IMR-90 (cell line): ENCODE data around the gene GIT1. TPM values are rescaled to one million over a fixed set of nuclear protein-coding genes. Genes with fewer than 3 reads are reported as not detected.

Experiments
- ATAC-seq: fragments of 200-7000 bp; cut with Tn5 transposase; 2 replicates; pipeline ENCODE4 v1.9.1; 2020; ENCODE audit warnings: low read depth, mild to moderate bottlenecking, moderate library complexity
- BruUV-seq: library from RNA; stranded (reverse); fragments of 400-500 nt; replicated peaks from 2 replicates; lab custom pipeline; 2021; lab: Mats Ljungman, UMichigan
- CTCF ChIA-PET: fragments of 300-600 bp; formaldehyde crosslinking; extraction: SDS; loops from one replicate; lab custom pipeline; 2021; ENCODE audit warnings: antibody characterized with exemption; lab: Yijun Ruan, JAX
- POLR2A ChIA-PET: fragments of 300-600 bp; sonication (Branson Sonifier 250); formaldehyde crosslinking; loops from one replicate; lab custom pipeline; 2022; ENCODE audit warnings: antibody characterized with exemption; ENCODE audit not compliant: unreplicated experiment; lab: Charles Lee
- DNase-seq: peaks from one replicate; pipeline ENCODE4 v3.0.0; 2013
- H2AFZ ChIP-seq: replicated peaks from 2 replicates; pipeline ENCODE3; 2013; ENCODE audit warnings: low read length, mild to moderate bottlenecking; ENCODE audit not compliant: poor library complexity
- H2AK5ac ChIP-seq: 2 replicates; pipeline ENCODE4 v1.6.1; 2013; ENCODE audit warnings: low read depth, low read length, inconsistent platforms
- H2AK9ac ChIP-seq: replicated peaks from 2 replicates; pipeline ENCODE3; 2013; ENCODE audit warnings: mild to moderate bottlenecking, low read depth, low read length, moderate library complexity; ENCODE audit not compliant: poor library complexity
- H2BK120ac ChIP-seq: 2 replicates; pipeline ENCODE4 v1.6.1; 2013; ENCODE audit warnings: low read depth, low read length, inconsistent platforms
- H2BK15ac ChIP-seq: 3 replicates; pipeline ENCODE4 v1.6.1; 2013; ENCODE audit warnings: low read depth, low read length, inconsistent platforms
- H2BK20ac ChIP-seq: 2 replicates; pipeline ENCODE4 v1.6.1; 2013; ENCODE audit warnings: low read depth, mild to moderate bottlenecking, inconsistent platforms, low read length, moderate library complexity
- H2BK5ac ChIP-seq: 2 replicates; pipeline ENCODE4 v1.6.1; 2013; ENCODE audit warnings: mild to moderate bottlenecking, low read depth, low read length, inconsistent platforms; ENCODE audit not compliant: poor library complexity, severe bottlenecking
- H3K14ac ChIP-seq: replicated peaks from 2 replicates; pipeline ENCODE4 v1.6.1; 2013; ENCODE audit warnings: low read depth, low read length, inconsistent platforms
- H3K18ac ChIP-seq: 2 replicates; pipeline ENCODE4 v1.6.1; 2013; ENCODE audit warnings: low read depth, low read length, control low read depth
- H3K23ac ChIP-seq: 2 replicates; pipeline ENCODE4 v1.6.1; 2013; ENCODE audit warnings: low read depth, low read length, inconsistent platforms
- H3K27ac ChIP-seq: 2 replicates; pipeline ENCODE4 v1.5.1; 2013; ENCODE audit warnings: mild to moderate bottlenecking, control low read depth, low read length; ENCODE audit not compliant: insufficient read depth
- H3K27me3 ChIP-seq: 2 replicates; pipeline ENCODE4 v1.6.1; 2013; ENCODE audit warnings: low read length; ENCODE audit not compliant: control insufficient read depth, insufficient read depth
- H3K36me3 ChIP-seq: 2 replicates; pipeline ENCODE4 v1.6.1; 2013; ENCODE audit warnings: low read length, mixed read lengths; ENCODE audit not compliant: control insufficient read depth, insufficient read depth
- H3K4ac ChIP-seq: 2 replicates; pipeline ENCODE4 v1.6.1; 2013; ENCODE audit warnings: low read depth, low read length, inconsistent platforms
- H3K4me1 ChIP-seq: 2 replicates; pipeline ENCODE4 v1.6.1; 2013; ENCODE audit warnings: low read length, mixed read lengths; ENCODE audit not compliant: control insufficient read depth, insufficient read depth
- H3K4me2 ChIP-seq: 2 replicates; pipeline ENCODE4 v1.6.1; 2013; ENCODE audit warnings: low read depth, mild to moderate bottlenecking, control low read depth, low read length, moderate library complexity
- H3K4me3 ChIP-seq: 2 replicates; pipeline ENCODE4 v1.5.1; 2013; ENCODE audit warnings: low read depth, mild to moderate bottlenecking, control low read depth, low read length, moderate library complexity; ENCODE audit not compliant: insufficient read depth
- H3K56ac ChIP-seq: 2 replicates; pipeline ENCODE4 v1.6.1; 2013; ENCODE audit warnings: low read length, inconsistent platforms; ENCODE audit not compliant: insufficient read depth; ENCODE audit errors: extremely low read depth
- H3K79me1 ChIP-seq, 2 experiments: 2 replicates each; pipeline ENCODE4 v1.6.1; 2013; ENCODE audit warnings: low read length in 2 of 2, inconsistent platforms in 1 of 2, low read depth in 1 of 2
- H3K9ac ChIP-seq: 2 replicates; pipeline ENCODE4 v1.6.1; 2013; ENCODE audit warnings: low read depth, low read length, control low read depth
- H3K9me1 ChIP-seq: 2 replicates; pipeline ENCODE4 v1.6.1; 2013; ENCODE audit warnings: low read length, inconsistent platforms; ENCODE audit not compliant: insufficient read depth
- H3K9me3 ChIP-seq: 2 replicates; pipeline ENCODE4 v1.6.1; 2013; ENCODE audit warnings: low read length; ENCODE audit not compliant: control insufficient read depth, insufficient read depth
- H4K20me1 ChIP-seq: 2 replicates; pipeline ENCODE4 v1.6.1; 2013; ENCODE audit warnings: low read length, inconsistent platforms; ENCODE audit not compliant: insufficient read depth
- H4K5ac ChIP-seq: 2 replicates; pipeline ENCODE4 v1.6.1; 2013; ENCODE audit warnings: mild to moderate bottlenecking, low read depth, low read length, control low read depth
- H4K8ac ChIP-seq, 2 experiments: 2 replicates each; pipeline ENCODE4 v1.6.1; 2013; ENCODE audit warnings: low read depth in 2 of 2, low read length in 2 of 2, control low read depth in 1 of 2, inconsistent platforms in 1 of 2
- H4K91ac ChIP-seq: 2 replicates; pipeline ENCODE4 v1.6.1; 2013; ENCODE audit warnings: low read depth, low read length, inconsistent platforms; ENCODE audit not compliant: insufficient read depth
- CEBPB ChIP-seq: IDR thresholded peaks from 2 replicates; pipeline ENCODE4 v1.6.1; 2012; ENCODE audit warnings: low read depth, low read length, improper control_type of control experiment
- CHD1 ChIP-seq: IDR thresholded peaks from 2 replicates; pipeline ENCODE4 v1.6.1; 2012; ENCODE audit warnings: low read depth, low read length, improper control_type of control experiment
- SMC3 ChIP-seq: fragments of 150-350 bp; IDR thresholded peaks from 2 replicates; pipeline ENCODE4 v1.6.1; 2016; ENCODE audit warnings: low read depth, mild to moderate bottlenecking, antibody characterized with exemption, low read length, moderate library complexity
- WGBS, 2 experiments: methylation state at CpG; one replicate each; pipeline versions ENCODE4 v1.1.5 to v1.1.7; 2013; ENCODE audit warnings: missing lambda C conversion rate in 2 of 2; ENCODE audit not compliant: insufficient read length in 1 of 2; ENCODE audit errors: extremely low coverage in 2 of 2; 5-methylcytosine and 5-hydroxymethylcytosine counted together
- dilution Hi-C: fragments of 300-500 bp; cut with HindIII; formaldehyde crosslinking; loops from one replicate; pipeline ENCODE4 v1.14.3; 2018; ENCODE audit warnings: low sequenced_read_pairs; ENCODE audit not compliant: unreplicated experiment
- in situ Hi-C: fragments of 300-500 bp; cut with MboI; formaldehyde crosslinking; loops from 3 replicates; pipeline ENCODE4 v1.14.3; 2019; ENCODE audit warnings: low sequenced_read_pairs, inconsistent platforms, mixed read lengths
- intact Hi-C: fragments of 100-400 bp; cut with micrococcal nuclease; formaldehyde crosslinking; loops from 2 replicates; pipeline ENCODE4 v1.10.0; 2022
- polyA plus RNA-seq, 3 experiments: library from polyadenylated mRNA; depleted of rRNA; stranded (reverse); fragments of >200 nt; gene quantifications; 2 replicates each; pipeline ENCODE4 v1.2.3, GENCODE V29; 2012; ENCODE audit warnings: low replicate concordance in 1 of 3
- total RNA-seq: library from RNA; depleted of rRNA; stranded (reverse); fragments of >200 nt; gene quantifications from 2 replicates; pipeline ENCODE4 v1.2.3, GENCODE V29; 2012
- TF ChIP-seq, protein P1 (sequence below): fragments of 150-350 bp; IDR thresholded peaks from 2 replicates; pipeline ENCODE4 v1.6.1; 2016; ENCODE audit warnings: low read depth, mild to moderate bottlenecking, low read length, moderate library complexity, borderline replicate concordance
- TF ChIP-seq, protein P2 (sequence below): fragments of 150-350 bp; IDR thresholded peaks from 2 replicates; pipeline ENCODE4 v1.6.1; 2017; ENCODE audit warnings: mild to moderate bottlenecking, antibody characterized with exemption, low read length, low read depth

GIT1 gene
- total and polyA plus RNA-seq, 2 of the 4 experiments (the other 2 are of a cell fraction), result 14.2 to 34.2 TPM

- TF ChIP-seq CEBPB (no peak), CHD1 (no peak), SMC3 (no peak)
- TF ChIP-seq, protein P1, sequence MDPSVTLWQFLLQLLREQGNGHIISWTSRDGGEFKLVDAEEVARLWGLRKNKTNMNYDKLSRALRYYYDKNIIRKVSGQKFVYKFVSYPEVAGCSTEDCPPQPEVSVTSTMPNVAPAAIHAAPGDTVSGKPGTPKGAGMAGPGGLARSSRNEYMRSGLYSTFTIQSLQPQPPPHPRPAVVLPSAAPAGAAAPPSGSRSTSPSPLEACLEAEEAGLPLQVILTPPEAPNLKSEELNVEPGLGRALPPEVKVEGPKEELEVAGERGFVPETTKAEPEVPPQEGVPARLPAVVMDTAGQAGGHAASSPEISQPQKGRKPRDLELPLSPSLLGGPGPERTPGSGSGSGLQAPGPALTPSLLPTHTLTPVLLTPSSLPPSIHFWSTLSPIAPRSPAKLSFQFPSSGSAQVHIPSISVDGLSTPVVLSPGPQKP, result no peak
- TF ChIP-seq, protein P2, sequence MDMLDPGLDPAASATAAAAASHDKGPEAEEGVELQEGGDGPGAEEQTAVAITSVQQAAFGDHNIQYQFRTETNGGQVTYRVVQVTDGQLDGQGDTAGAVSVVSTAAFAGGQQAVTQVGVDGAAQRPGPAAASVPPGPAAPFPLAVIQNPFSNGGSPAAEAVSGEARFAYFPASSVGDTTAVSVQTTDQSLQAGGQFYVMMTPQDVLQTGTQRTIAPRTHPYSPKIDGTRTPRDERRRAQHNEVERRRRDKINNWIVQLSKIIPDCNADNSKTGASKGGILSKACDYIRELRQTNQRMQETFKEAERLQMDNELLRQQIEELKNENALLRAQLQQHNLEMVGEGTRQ, result no peak
- no peak overlapping the region for H2BK120ac ChIP-seq
- H3K4me3 ChIP-seq, result no peak overlapping the region
- no peak overlapping the region for H3K23ac ChIP-seq
- no peak overlapping the region for H3K4me2 ChIP-seq
- no peak overlapping the region for H4K8ac ChIP-seq
- H2AK9ac ChIP-seq, result no peak overlapping the region
- in situ Hi-C loops, result no loop called here
- TSS peak; percentile 40 for BruUV-seq
- ChIA-PET CTCF (interaction anchor here (1.3 to 2.4 kb wide), 3 partner anchors 15 to 204 kb away, joined by 3 to 13 read pairs (median 7); no protein-coding TSS in a partner anchor), POLR2A (no interaction called here)
- no peak overlapping the region for H3K18ac ChIP-seq
- DNase-seq (no peak), ATAC-seq (no peak)
- dilution Hi-C loops, result no loop called here
- H2AFZ ChIP-seq, result no peak overlapping the region
- H4K5ac ChIP-seq, result no peak overlapping the region
- intact Hi-C loops, result no loop called here
- no peak overlapping the region for H3K56ac ChIP-seq
- no peak overlapping the region for H4K91ac ChIP-seq
- H3K27ac ChIP-seq, result no peak overlapping the region
- H3K27me3 ChIP-seq, result no peaks in the 10 kb centered on the region
- H4K20me1 ChIP-seq, result no peaks in the 10 kb centered on the region
- no peak overlapping the region for H3K4ac ChIP-seq
- no peak overlapping the region for H3K9ac ChIP-seq
- peaks cover 3 to 36% of the 10 kb centered on the region in 2 experiments for H3K79me1 ChIP-seq
- peaks cover 11% of the 10 kb centered on the region for H3K4me1 ChIP-seq
- no peaks in the 10 kb centered on the region for H3K9me3 ChIP-seq
- H2BK20ac ChIP-seq, result no peak overlapping the region
- WGBS, 2 experiments, result 80% methylated on average over 1 of the region's 6 CpGs; no CpG with 5 or more reads in 1 of the 2 experiments
- no peak overlapping the region for H2BK15ac ChIP-seq
- no peak overlapping the region for H3K14ac ChIP-seq
- no peak overlapping the region for H2BK5ac ChIP-seq
- H3K9me1 ChIP-seq, result no peaks in the 10 kb centered on the region; the same call in 1 of the 2 replicates
- peaks cover 57% of the 10 kb centered on the region for H3K36me3 ChIP-seq
- H2AK5ac ChIP-seq, result no peak overlapping the region; the same call in 1 of the 2 replicates
Observed at GRCh38 chr17:29573558-29573869, 15.9 kb downstream of the GIT1 start.
